Fibroblast of skin of left biceps (primary cell): ENCODE data around the gene RAB38.

Source experiments
- DNase-seq, 2 experiments: peaks; one replicate each; pipeline ENCODE4 v3.0.0-alpha.2; 2013; ENCODE audit warnings: low read depth in 2 of 2

RAB38 gene

DNA sequence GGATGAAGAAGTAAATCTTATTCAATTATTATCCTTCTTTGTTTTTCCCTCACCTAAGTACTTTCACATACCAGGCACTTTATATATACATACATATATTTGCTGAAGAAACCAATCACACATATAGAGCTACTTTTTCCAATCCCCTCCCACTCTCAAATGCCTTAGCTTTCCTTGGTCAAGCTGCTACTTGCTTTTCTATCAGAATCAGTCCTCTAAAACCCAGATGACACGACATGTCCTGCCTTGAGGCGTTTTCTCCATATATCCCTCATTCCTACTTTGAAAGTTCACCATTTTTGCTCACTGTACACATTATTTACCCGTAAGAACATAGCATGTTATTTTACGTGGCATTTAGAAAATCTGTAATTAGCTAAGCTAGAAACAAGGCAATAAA, 5.4 kb downstream of the RAB38 start:
- no peak for DNase-seq

DNA sequence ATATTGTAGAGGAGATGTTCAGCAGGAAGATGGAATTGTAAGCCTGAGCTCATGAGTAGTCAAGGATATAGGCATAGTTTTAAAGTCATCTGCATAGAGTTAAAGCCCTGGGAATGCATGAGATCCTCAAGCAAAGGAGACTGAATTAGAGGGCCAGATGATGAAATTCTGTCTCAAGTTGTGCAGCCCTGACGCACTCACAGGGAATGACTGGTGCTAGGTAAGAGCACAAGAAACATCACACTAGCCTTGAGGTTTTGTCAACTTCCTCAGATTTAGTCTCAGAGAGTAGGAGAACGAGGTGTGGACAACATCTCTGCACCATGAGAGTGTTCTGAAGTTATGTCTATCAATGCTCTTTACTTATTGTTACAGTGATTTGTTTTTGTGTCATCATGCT, 5.8 kb downstream of the RAB38 start:
- no peak for DNase-seq

- no peak for DNase-seq
Measured at GRCh38 chr11:88167853-88168252, 7.4 kb downstream of the RAB38 start.

- DNase-seq: no peak
Measured at GRCh38 chr11:88164806-88165585, 10.2 kb downstream of the RAB38 start.

- no peak for DNase-seq
Measured at GRCh38 chr11:88164320-88164719, 10.9 kb downstream of the RAB38 start.

- DNase-seq: no peak
Measured at GRCh38 chr11:88158081-88158480, 17.2 kb downstream of the RAB38 start.

GRCh38 chr11:88157370-88157769, 17.9 kb downstream of the RAB38 start:
- no peak for DNase-seq

GRCh38 chr11:88152381-88152780, 22.9 kb downstream of the RAB38 start:
- DNase-seq: no peak

- DNase-seq: no peak
Measured at GRCh38 chr11:88151709-88152265, 23.5 kb downstream of the RAB38 start.

DNA sequence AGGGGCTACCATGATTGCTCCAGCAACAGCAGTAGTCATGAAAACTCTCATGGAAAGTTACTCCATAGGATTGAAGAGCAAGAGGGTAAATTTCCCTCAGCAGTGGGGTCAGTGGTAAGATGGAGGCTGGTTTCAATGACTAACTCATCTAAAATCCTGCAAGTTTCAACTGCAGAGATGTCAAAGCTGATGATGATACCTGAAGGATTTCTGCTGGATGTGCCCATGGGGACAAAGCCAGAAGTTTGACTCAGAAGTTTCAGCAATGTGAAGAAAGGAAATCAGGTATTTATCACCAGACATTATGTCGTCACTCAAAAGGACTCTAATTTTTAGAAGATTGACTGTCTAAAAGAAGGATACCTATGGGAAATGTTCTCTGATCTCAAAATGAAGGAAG, 29.1 kb downstream of the RAB38 start:
- no peak for DNase-seq

DNA sequence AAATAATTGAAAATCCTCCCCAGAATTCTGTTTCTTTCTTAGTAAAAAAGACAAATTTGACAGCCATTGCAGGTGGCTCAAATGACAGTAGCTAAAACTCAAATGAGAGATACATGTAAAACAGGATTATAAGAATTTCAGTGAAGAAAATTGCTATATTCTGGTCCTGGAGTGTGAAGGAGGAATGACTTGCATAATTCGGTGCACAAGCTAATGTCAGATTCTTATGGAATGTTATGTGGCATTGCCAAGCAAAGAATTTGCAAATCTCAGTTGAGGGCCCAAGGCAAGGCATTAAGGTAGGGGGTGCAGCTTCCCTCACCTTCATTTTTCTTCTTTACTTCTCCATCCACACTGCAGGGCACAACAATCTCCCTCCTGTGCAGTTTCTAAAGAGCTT, 35.4 kb downstream of the RAB38 start:
- DNase-seq: no peak

DNA sequence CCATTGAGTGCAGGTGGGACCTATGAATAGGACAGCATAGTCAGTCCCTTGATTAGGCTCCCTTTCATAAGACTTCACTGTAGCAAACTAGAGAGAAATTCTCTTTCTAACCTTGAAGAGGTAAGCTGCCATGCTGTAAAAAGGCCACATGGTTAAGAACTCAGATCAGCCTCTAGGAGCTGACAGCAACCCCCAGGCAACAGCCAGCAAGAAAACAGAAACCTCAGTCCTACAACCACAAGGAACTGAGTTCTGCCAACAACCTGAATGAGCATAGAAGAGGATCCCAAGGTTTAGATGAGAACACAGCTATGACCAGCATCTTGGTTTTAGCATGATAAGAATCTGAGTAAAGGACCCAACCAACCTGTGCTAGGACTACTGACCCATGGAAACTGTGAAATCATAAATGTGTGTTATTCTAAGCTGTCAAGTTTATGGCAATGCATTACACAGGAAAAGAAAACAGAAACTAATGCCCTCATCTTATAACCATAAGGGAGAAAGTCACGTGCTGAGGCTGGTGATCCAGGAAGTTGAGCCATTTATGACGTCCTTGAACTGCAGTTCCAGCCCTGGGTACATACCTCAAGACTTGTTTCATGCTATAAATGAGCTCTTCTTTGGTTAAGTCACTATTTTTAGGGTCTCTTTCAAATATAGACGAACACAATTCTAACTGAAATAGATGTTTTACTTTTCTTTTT, 43.3 kb downstream of the RAB38 start:
- DNase-seq: no peak

- no peak for DNase-seq
Measured at GRCh38 chr11:88122956-88123355, 52.3 kb downstream of the RAB38 start.

- DNase-seq: no peak
Measured at GRCh38 chr11:88119561-88119960, 55.7 kb downstream of the RAB38 start.

DNA sequence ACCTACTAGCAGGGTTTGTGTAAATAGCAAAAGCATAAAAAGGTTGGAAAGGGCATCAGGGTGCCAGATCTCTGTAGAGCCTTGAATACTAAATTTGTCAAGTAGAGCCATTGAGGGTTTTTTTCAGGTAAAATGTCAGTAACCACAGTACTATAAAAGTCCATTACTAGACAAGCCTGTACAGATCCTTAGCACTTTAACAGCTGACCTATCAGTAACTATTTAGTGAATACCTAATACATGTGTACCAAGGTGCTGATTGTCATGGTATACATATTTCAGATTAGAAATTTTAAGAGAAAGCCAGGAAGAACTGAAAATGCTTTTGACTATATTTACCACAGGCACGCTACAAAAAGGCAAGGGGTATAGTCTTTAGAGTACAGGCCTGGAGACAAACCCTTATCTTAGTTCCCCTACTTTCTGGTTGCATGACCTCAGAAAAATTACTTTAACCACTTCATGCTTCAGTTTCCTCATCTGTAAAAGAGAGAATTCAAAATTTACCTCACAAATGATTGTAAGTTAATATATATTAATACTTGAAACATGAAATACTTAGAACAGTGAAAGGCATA, 57.9 kb downstream of the RAB38 start:
- DNase-seq: no peak

GRCh38 chr11:88115828-88116755, 59.2 kb downstream of the RAB38 start:
- no peak for DNase-seq

- no peak for DNase-seq
Measured at GRCh38 chr11:88114486-88115045, 60.7 kb downstream of the RAB38 start.

GRCh38 chr11:88106666-88107065, 68.6 kb downstream of the RAB38 start:
- DNase-seq: no peak

- DNase-seq: no peak
Measured at GRCh38 chr11:88105951-88106350, 69.3 kb downstream of the RAB38 start.

DNA sequence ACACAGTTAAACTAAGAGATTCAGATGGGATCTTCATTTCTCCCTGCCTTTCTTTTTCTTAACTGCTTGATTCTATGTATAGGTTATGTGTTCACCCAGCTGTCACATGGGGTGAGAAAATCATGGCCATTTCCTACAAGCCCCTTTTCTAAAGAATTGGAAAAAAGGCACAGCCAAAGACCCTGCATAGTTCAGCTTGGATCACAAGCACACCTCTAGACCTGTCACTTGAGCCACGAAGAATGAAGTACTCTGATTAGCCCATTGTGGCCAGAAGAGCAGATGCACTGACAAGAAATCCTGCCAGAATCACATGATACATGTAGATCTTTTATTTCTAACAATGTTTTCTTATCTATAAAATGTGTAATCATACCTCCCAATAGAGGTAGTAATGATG, 69.7 kb downstream of the RAB38 start:
- no peak for DNase-seq

DNA sequence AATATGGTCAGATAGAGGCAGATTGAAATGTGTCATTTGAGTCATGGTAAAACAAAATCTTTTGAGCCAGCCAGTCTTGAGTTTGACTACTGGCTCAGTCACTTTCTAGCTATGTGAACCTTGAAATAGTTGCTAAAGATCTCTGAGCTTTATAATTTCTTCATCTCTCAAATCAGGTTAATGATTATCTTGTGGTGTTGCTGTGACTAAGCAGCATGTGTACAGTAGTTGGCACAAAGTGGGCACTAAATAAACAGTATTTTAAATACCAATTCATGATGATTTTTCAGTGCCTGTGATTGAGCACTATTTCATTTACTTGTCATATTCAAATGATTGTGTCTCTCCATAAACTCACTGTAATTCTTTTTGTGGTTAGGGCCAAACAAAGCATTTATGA, 70.8 kb downstream of the RAB38 start:
- no peak for DNase-seq
